HG03103 (cell line): Measurements from ENCODE around the gene NSUN7.

Experiments
- ATAC-seq: cut with Tn5 transposase; IDR thresholded peaks from one replicate; pipeline ENCODE4 v1.9.1; 2021; ENCODE audit warnings: low read depth; ENCODE audit not compliant: unreplicated experiment

NSUN7 gene

DNA sequence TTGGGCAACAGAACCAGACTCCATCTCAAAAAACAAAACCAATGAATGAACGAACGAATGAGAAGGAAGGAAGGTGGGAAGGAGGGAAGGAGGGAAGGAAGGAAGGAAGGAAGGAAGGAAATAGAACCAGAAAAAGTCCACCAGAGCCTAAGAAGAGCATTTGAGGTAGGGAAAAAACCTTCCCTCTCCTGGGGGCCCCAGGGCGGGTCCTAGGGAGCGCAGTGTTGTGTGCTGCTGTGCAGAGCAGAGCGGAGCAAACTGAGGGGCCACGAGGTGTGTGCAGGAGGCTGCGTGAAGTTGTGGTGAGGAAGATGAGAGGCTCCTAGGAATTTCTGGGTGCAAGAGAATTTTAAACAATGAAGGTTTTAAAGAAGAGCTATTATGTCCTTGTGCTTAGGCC lies 16.0 kb upstream of the NSUN7 start:
- no peak for ATAC-seq

DNA sequence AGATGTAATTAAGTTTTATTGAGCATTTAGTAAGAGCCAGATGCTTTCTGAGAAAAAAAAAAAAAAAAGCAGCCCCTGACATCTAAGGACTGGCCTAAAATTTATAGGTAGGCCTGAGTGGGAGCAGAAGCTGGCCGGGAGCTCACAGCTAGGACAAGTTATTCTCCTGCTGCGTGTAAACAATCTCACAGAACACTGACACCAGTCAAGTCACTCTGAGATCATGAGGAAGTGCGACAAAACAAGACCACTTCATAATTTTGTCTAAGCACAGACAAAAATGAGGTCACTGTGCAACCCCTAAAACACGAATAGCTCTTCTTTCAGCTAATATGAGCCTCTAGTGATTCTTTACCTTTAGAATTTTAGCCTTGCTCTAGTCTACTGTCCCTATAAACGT lies 15.3 kb upstream of the NSUN7 start:
- no peak for ATAC-seq

DNA sequence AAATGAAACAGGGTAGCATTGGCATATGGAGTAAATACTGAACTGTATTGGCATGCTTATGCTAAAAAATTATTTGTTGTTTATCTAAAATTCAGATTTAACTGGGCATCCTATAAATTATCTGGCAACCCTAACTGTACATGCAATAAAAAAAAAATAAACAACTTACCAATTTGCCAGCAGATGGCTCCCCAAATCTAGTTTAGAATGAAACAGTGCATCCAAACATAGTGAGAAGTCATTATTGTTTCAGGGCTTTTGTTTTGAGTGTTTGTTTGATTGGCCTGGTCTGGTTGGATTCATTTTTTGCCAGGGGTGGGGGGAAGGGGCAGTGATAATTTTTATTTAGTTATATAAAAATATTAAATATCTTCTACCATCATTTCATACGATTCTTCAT lies 12.8 kb upstream of the NSUN7 start:
- ATAC-seq: no peak

DNA sequence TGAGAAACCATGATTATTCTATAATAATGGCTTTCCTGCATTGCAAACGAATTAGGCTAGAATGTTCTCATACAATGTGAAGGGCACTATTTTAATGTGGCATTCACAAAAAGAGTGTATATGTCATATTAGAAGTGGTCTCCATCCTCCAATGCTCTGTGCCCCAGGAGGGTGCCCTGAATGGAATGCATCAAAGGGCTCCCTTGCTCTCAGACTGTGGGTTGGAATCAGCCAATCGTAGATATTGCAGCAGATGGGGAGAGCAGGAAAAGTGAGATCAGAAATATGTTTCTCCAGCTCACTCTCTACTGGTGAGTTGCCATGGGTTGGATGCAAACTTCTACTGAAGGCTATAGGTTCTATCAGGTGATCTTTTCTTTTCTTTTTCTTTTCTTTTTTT lies 11.9 kb upstream of the NSUN7 start:
- ATAC-seq: no peak

DNA sequence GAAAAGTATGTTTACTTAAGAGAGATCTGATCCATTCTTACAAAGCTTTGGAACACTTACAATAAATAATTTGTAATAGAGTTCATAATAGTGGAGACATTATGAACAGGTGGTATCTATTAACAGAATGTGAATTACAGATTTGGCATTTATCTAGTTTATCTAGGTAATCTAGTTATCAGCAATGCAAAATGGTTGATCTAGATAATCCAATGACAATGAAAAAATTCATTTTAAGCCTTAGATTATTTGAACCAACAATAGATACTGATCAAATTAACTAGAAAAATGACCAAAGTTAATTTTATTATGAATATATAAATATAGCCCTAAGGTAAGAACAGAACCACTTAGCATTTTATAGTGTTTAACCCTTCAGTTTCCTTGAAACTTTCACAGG lies 10.4 kb upstream of the NSUN7 start:
- ATAC-seq: no peak

DNA sequence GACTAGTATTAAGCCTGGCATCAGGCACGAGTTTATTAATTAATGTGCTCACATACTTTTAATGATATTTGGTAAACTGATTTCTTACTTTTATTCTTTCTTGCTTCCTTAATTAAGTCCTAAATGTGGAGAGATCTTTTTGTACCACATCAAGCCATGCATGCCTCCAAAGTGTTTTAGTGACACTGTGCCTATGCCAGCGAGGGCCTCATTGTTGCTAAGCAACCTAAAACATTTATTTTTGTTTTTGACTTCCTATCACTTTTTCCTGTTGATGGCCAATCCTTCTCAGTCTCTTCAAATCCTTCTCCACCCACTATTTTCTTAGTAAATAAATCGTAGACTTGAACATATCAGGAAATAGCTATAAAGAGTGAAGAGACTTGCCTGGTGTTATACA lies 5.5 kb upstream of the NSUN7 start:
- ATAC-seq: no peak

DNA sequence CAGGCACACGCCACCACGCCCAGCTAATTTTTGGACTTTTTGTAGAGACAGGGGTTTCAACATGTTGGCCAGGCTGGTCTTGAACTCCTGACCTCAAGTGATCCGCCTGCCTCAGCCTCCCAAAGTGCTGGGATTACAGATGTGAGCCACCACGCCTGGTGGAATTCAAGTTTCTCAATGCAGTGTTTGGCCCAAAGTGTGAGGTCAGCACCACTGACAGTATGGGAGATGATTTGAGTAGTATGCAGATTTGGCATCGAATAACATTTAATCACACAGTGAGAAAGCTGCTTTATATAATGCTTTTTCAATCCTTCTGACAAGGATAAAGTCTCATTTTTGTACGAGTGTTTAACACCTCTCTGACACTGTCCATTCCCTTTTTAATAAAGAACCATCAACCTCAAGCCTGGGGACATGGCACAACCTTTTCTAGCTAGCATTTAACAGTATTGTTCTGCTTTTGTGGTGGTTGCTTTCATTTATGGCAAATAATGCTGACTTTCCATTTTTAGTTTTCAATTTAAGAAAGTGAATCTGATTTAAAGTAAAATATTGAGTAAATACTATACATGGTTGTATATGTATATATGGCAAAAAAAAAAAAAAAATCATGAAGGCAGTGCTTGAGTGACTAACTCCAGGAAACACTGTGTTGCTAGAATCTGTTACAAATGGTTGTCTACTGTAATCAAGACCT lies 4.3 kb upstream of the NSUN7 start:
- ATAC-seq: no peak

DNA sequence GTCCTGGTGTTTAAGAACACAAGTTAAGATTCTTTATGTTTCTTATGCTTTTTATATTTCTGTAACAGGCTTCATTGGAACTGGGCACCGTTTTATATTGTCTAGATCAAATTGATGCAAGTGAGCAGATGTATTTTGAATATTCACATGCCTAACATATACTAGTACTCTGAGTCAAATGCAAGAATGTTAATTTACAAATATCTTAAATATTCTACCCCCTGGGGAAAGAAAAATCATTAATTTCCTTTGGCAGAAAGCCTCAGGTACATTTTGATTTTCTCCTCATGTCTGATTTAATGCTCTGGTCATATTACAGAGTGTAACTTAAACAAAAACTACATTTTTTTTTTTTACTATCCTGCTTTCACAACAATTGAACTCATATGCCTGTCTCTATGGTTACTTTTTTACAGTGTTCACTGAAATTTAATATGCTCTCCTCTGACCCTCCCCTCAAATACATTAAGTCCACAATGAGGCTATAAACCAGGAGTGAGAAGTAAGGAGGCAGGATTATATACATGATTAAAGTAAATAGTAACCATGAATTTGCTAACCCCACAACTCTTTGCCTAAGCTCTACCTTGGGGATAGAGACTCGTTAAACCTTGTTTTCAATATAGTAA lies 2.4 kb upstream of the NSUN7 start:
- no peak for ATAC-seq

DNA sequence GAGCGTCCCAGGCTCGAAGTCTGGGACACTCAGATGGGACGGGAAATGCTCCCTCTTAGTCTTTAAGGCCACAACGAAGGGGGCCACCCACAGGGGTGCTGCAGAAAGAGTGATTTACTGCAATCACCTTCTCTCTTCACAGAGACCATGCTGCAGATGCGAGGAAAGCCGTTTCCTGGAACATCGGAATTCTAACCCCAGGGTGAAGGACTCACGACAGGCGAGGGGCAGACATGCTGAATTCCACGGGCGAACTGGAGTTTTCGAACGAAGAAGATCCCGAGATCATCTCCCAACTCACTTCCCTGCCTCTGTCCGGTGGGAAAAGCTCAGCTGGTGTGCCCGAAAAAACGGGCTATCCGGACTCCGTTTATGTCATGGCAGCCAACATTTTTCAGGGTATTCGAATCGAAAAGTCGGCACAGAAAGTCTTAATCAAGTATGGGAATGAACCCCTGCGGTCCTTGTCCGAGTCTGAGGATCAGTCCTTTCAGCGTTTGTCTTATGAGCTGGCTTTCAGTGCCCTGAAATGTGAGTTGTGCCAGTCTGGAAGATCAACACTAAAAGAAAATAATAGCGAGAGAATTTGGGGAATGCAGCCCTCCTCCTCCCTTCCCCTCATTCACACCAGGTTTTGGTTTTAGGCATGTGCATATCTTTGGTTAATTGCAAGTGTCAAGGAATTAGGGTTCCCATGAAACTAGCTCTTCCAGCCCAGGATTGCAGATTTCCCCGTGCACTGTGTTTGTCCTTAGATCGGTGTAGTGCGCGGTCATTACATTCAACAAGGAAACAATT lies 905 bp downstream of the NSUN7 start:
- no peak for ATAC-seq

DNA sequence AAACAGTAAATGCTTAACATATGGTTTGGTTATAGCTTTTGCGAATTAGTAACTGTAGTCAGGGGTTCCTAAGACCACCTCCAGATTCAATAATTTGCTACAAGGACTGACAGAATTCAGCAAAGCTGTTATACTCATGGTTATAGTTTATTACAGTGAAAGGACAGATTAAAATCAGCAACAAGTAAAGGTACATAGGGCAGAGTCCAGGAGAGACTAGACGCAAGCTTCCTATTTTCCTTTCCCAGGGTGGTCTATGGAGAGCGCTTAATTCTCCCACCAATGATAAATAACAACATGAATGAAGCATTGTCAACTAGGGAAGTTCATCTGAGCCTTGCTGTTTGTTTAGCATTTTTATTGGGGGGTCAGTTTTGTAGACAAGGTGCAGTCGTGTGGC lies 5.9 kb downstream of the NSUN7 start:
- ATAC-seq: no peak

DNA sequence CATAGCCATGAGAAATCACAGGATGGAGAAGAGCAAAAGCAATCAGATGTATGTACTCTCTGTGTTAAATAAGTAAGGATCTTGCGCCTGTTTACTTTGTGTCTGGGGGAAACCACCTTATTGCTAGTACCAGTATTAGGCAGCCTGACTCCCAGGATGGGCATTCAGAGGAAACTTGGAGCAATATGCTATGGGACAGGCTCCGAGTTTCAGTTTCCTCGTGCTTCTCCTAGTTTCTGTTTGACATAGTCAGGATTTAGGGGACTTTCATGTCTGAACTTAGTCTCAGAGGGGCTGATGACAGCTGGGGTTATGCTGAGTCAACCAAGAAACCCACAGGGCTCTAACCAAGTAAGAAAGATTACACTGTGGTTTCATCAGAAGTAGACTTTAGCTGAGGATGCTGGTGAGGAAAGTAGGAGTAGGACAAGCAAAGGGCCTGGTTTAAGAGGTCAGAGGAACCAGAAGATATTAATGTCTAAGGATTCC lies 13.5 kb downstream of the NSUN7 start:
- peak; percentile 96 for ATAC-seq

DNA sequence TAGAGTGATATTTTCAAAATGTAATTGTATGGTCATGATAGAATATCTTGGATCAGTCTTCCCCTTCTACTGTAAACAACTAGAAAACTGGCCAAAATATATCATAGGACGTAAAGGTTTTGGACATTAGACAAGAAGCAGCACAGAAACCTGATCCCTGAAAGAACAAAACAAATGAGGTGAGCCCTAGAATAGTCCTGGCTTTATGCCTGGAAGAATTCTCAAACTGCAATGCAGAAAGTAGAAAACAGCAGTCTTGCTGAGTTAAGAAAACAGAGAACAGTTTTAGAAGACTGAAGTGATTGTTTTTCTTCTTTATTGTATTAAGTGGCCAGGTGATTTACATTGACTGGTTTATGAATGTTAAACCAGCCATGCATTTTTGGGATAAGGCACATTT lies 19.5 kb downstream of the NSUN7 start:
- ATAC-seq: no peak

DNA sequence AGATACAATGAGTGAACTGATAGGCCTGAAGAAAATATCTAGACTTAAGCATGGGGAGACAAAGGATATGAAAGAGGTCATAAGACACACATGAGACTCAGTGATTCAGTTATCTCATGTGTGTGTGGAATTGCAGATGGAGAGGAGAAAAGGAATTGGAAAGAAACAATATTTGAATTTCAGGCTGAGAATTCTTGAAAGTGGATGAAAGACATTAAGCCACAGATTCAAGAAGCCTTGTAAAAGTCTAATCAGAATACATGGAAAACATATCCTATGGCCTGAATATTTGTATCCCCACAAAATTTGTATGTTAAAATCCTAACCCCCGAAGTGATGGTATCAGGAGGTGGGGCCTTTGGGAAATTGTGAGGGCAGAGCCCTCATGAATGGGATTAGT lies 28.3 kb downstream of the NSUN7 start:
- no peak for ATAC-seq

DNA sequence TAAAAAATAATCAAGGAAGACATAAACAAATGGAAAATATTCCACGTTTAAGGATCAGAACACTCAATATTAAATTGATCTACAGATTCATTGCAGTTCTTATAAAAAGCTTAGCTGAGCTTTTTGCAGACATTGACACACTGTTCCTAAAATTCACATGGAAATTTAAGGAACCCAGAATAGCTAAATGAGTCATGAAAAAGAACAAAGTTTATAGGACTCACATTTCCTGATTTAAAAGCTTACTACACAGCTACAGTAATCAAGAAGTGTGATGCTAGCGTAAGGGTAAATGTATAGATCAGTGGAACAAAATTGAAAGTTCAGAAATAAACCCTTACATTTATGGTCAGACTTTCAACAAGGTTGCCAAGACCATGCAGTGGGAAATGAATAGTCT lies 33.1 kb downstream of the NSUN7 start:
- no peak for ATAC-seq

DNA sequence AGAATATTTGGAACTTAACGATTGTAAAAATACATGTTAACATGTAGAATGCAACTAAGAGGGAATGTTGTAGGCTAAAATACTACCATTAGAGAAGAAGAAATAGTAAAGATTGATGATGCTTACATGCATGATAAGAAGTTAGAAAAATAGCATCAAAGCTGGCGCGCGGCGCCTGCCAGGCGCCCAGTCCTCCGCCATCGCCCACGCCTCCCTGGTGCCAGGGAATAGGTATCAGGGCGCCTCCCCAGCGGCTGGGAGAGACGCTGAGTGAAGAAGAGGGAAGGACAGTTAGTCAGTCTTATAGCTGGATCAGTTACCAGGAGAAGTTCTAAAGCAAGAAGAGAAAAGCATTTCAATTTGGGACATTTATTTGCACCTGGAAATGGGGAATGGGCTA lies 36.0 kb downstream of the NSUN7 start:
- no peak for ATAC-seq

DNA sequence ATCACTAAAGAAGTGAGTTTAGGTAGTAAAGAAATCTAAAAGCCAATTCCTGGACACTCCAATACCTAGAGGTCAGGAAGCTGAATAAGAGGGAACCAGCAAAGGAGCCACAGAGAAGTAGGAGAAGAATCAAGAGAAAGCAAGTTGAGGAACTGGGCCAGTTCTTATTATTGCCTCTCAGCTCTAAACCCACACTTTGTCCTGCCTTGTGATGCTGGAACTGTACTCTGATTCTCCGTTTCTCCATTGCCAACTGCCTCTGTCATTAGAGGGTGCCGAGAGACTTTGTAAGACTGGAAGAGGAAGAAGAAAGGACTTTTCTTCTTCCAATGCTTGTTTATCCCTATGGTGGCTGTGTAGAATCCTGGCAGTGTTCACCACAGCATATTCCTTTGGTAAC lies 38.6 kb downstream of the NSUN7 start:
- ATAC-seq: no peak

DNA sequence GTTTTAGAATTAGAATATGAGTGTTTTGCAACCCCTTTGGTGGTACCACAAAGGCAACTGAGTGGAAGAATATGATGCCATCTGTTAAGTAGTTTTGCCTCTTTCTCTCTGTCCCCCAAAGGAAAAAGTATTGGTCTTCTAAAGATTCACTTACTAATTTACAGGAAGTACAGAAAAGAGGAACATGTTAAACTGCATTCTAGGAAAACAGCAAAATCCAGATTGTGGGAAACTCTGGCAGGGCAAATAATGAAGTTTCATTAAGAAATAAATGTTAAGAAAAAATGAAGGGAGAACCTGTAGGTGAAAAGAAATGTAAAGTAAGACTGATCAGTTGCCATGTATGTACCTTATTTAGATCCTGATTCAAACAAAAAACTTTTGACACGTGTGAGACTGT lies 39.3 kb downstream of the NSUN7 start:
- no peak for ATAC-seq

DNA sequence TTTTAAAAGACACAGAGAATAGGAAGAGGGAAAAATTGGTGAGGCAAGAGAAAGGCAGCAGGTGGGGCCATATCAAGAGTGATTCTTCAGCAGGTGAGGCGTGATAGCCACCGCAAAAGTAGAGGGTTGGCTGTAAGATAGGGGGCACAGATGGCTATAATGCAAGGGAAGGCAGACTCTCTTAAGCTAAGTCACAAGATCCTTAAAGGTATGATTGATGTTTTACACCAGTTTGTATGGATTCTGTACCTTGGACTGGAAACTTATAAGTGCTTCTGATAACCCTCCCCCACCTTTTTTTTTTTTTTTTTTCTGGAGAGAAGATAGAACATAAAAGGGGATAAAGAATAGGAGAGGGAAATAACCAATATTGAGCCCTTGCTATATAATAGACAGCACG lies 40.0 kb downstream of the NSUN7 start:
- ATAC-seq: no peak

DNA sequence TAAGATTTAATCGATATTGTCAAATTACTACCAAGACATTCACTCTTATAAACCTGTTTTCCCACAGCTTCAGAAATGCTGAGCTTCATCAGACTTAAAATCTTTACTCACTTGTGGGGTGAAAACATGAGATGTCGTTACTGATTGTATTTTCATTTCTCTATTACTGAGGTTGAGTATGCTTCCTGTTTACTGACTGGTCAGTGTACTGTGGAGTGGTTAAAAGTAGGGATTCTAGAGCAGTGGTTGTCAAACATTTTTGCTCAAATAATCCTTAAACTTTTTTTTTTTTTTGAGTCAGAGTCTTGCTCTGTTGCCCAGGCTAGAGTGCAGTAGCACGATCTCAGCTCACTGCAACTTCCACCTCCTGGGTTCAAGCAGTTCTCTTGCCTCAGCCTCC lies 50.3 kb downstream of the NSUN7 start:
- peak; percentile 90 for ATAC-seq

DNA sequence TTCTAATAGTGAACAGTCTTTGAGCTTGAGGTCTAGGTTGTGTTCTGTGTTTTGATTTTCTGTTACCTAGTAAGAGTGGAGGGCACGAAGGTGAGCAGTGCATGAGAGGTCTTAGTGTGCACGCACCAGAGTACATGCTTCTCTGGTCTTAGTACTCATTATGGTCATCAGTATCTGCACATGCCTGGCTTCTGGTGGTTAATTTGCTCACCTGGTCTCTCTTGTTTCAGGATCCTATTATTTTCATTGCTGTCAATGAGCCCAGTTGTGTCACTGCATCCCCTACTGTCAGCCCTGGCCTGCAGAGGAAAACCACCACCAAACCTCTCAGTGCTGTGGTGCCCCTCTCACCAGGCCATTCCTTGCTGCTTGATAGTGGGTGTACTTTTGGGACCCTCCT lies 54.8 kb downstream of the NSUN7 start:
- no peak for ATAC-seq

DNA sequence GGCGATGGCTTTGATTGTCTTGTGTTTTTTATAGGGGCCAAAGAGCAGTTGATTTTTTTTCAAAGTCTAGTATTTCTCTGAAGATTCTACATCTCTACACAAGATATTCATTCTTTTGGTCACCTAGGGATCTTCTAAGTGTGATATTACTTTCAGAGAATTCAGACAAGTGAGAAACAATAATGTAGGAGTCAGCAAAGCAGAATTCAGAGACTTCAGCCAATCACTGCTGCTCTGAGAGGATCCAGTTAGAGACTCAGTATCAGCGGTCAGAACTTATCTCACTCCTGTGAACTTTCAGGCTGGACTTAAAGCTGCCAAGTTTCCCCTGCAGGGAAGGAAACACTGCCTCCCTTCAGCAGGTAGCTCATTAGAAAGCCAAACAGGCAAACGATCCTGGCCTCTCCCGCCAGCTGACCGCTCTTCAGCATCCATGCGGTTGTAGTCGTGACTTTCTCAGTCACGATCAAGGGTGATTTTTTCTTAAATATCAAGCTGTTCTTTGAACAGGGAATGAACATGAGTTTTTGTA lies 59.2 kb downstream of the NSUN7 start:
- ATAC-seq: no peak

DNA sequence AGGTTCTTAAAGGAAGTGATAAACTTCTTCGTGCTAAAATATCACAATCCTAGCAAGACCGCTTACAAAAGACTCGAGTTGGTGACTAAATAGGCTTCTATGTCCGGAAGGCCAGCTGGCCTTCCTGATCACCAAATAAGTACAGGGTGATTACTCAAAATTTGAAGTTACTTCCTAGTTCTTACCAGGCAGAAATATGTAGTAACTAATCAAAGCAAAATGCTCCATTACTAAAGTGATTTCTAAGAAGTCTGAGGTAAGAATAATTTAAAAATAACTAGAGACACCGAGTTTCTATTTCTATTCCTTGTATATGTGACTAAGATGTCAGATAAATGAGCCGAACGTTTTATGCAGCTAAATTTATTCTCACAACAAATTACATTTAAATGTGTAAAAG lies 62.2 kb downstream of the NSUN7 start:
- ATAC-seq: no peak
